Astrocyte of the cerebellum (primary cell): ENCODE measurements around the gene ANKAR.

Experiments
- DNase-seq: peaks from one replicate; pipeline ENCODE4 v3.0.0-alpha.2; 2011; ENCODE audit warnings: low read depth
- H3K4me3 ChIP-seq: 2 replicates; pipeline ENCODE4 v1.5.1; 2011; ENCODE audit warnings: mild to moderate bottlenecking, low read depth, low read length, moderate library complexity
- in situ Hi-C: cut with HindIII; loops from 2 replicates; pipeline ENCODE4 v1.10.0; 2017; ENCODE audit warnings: low sequenced_read_pairs
- TF ChIP-seq, protein P1 (sequence below): IDR thresholded peaks from 2 replicates; pipeline ENCODE4 v1.5.1; 2012; ENCODE audit warnings: low read length, low read depth, moderate library complexity, mild to moderate bottlenecking; ENCODE audit errors: missing control alignments

ANKAR gene

GRCh38 chr2:189669913-189670312 lies 4.6 kb upstream of the ANKAR start:
- TF ChIP-seq, protein P1, sequence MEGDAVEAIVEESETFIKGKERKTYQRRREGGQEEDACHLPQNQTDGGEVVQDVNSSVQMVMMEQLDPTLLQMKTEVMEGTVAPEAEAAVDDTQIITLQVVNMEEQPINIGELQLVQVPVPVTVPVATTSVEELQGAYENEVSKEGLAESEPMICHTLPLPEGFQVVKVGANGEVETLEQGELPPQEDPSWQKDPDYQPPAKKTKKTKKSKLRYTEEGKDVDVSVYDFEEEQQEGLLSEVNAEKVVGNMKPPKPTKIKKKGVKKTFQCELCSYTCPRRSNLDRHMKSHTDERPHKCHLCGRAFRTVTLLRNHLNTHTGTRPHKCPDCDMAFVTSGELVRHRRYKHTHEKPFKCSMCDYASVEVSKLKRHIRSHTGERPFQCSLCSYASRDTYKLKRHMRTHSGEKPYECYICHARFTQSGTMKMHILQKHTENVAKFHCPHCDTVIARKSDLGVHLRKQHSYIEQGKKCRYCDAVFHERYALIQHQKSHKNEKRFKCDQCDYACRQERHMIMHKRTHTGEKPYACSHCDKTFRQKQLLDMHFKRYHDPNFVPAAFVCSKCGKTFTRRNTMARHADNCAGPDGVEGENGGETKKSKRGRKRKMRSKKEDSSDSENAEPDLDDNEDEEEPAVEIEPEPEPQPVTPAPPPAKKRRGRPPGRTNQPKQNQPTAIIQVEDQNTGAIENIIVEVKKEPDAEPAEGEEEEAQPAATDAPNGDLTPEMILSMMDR = no peak
- no peak overlapping the region for H3K4me3 ChIP-seq
- no peak for DNase-seq
- in situ Hi-C loops = no loop called here

GRCh38 chr2:189673661-189674373 lies 653 bp upstream of the ANKAR start:
- TF ChIP-seq, protein P1 = no peak
- DNase-seq = no peak
- in situ Hi-C loops = no loop called here
- peak overlapping the region; percentile 56 for H3K4me3 ChIP-seq

DNA sequence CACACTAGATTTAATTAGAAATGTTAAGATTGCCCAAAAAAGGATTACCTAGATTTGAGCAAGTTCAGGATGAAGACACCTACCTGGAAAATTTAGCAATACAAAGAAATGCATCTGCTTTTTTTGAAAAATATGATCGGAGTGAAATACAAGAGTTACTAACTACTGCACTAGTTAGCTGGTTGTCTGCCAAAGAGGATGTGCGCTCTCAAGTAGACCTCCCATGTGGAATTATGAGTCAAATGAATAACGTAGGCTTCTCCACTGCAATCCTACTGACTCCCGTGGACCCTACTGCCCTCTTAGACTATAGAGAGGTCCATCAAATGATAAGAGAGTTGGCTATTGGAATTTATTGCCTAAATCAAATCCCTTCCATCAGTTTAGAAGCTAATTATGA lies 2.0 kb downstream of the ANKAR start:
- in situ Hi-C loops = no loop called here
- DNase-seq = peak; percentile 24
- H3K4me3 ChIP-seq = no peak overlapping the region
- TF ChIP-seq, protein P1 = no peak

DNA sequence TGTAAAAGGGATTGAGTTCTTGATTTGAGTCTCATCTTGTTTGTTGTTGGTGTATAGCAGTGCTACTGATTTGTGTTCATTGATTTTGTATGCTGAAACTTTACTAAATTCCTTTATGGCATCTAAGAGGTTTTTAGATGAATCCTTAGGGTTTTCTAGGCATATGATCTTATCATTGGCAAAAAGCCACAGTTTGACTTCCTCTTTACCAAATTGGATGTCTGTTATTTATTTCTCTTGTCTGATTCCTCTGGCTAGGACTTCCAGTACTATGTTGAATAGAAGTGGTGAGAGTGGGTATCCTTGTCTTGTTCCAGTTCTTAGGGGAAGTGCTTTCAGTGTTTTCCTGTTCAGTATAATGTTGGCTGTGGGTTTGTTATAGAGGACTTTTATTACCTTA lies 4.8 kb downstream of the ANKAR start:
- H3K4me3 ChIP-seq = no peak overlapping the region
- in situ Hi-C loops = no loop called here
- TF ChIP-seq, protein P1 = no peak
- DNase-seq = no peak

- H3K4me3 ChIP-seq = no peak overlapping the region
- no peak for DNase-seq
- TF ChIP-seq, protein P1 = no peak
- in situ Hi-C loops = no loop called here
Observed at GRCh38 chr2:189681203-189681602, 6.7 kb downstream of the ANKAR start.

GRCh38 chr2:189681903-189682302 lies 7.4 kb downstream of the ANKAR start:
- no peak overlapping the region for H3K4me3 ChIP-seq
- DNase-seq = no peak
- in situ Hi-C loops = no loop called here
- TF ChIP-seq, protein P1 = no peak
